ENCODE data around the gene COL4A2.

Gene COL4A2

GRCh38 chr13:110453797-110454196, 146.7 kb downstream of the COL4A2 start:
- Histone ChIP-seq H3K4me1 (ENCODE audit: insufficient read depth, insufficient read length) (peaks cover 5% of the 10 kb centered on the region), H3K4me3 (ENCODE audit: insufficient read length, low read depth) (no peak overlapping the region), H3K27me3 (ENCODE audit: insufficient read depth, insufficient read length) (no peaks in the 10 kb centered on the region), H3K9ac (ENCODE audit: insufficient read length, low read depth) (peak overlapping the region; percentile 10), H3K36me3 (ENCODE audit: insufficient read depth, insufficient read length, low read length) (peaks cover 55% of the 10 kb centered on the region), H3K9me3 (ENCODE audit: insufficient read depth, low read length) (no peaks in the 10 kb centered on the region)
- TF ChIP-seq SUZ12 (IDR thresholded peaks at IDR 0.05; ENCODE audit: extremely low read depth, insufficient read depth, insufficient read length) (no peak), YY1 (IDR thresholded peaks at IDR 0.05; ENCODE audit: insufficient read depth, insufficient read length) (no peak), ZNF274 (IDR thresholded peaks at IDR 0.05; ENCODE audit: low read depth, low read length) (no peak)
- no peak for DNase-seq (ENCODE audit: low read depth, low spot score)

GRCh38 chr13:110454227-110454859, 147.3 kb downstream of the COL4A2 start:
- peaks cover 5% of the 10 kb centered on the region for H3K4me1 ChIP-seq (ENCODE audit: insufficient read depth, insufficient read length)
- H3K4me3 ChIP-seq (ENCODE audit: insufficient read length, low read depth): no peak overlapping the region
- H3K9ac ChIP-seq (ENCODE audit: insufficient read length, low read depth): no peak overlapping the region
- H3K36me3 ChIP-seq (ENCODE audit: insufficient read depth, insufficient read length, low read length): peaks cover 58% of the 10 kb centered on the region
- DNase-seq (ENCODE audit: low read depth, low spot score): no peak
- H3K9me3 ChIP-seq (ENCODE audit: insufficient read depth, low read length): no peaks in the 10 kb centered on the region
- TF ChIP-seq ZNF274 (IDR thresholded peaks at IDR 0.05; ENCODE audit: low read depth, low read length) (no peak), SUZ12 (IDR thresholded peaks at IDR 0.05; ENCODE audit: extremely low read depth, insufficient read depth, insufficient read length) (no peak), YY1 (IDR thresholded peaks at IDR 0.05; ENCODE audit: insufficient read depth, insufficient read length) (no peak)
- no peaks in the 10 kb centered on the region for H3K27me3 ChIP-seq (ENCODE audit: insufficient read depth, insufficient read length)

- DNase-seq (ENCODE audit: low read depth, low spot score): no peak
- H3K27me3 ChIP-seq (ENCODE audit: insufficient read depth, insufficient read length): no peaks in the 10 kb centered on the region
- H3K4me3 ChIP-seq (ENCODE audit: insufficient read length, low read depth): no peak overlapping the region
- no peaks in the 10 kb centered on the region for H3K9me3 ChIP-seq (ENCODE audit: insufficient read depth, low read length)
- TF ChIP-seq ZNF274 (IDR thresholded peaks at IDR 0.05; ENCODE audit: low read depth, low read length): no peak
- no peak for TF ChIP-seq YY1 (IDR thresholded peaks at IDR 0.05; ENCODE audit: insufficient read depth, insufficient read length)
- TF ChIP-seq SUZ12 (IDR thresholded peaks at IDR 0.05; ENCODE audit: extremely low read depth, insufficient read depth, insufficient read length): no peak
- H3K4me1 ChIP-seq (ENCODE audit: insufficient read depth, insufficient read length): peaks cover 5% of the 10 kb centered on the region
- peaks cover 52% of the 10 kb centered on the region for H3K36me3 ChIP-seq (ENCODE audit: insufficient read depth, insufficient read length, low read length)
- H3K9ac ChIP-seq (ENCODE audit: insufficient read length, low read depth): no peak overlapping the region
Observed at GRCh38 chr13:110454956-110455355, 147.9 kb downstream of the COL4A2 start.

- DNase-seq (ENCODE audit: low read depth, low spot score): no peak
- TF ChIP-seq SUZ12 (IDR thresholded peaks at IDR 0.05; ENCODE audit: extremely low read depth, insufficient read depth, insufficient read length) (no peak), YY1 (IDR thresholded peaks at IDR 0.05; ENCODE audit: insufficient read depth, insufficient read length) (no peak), ZNF274 (IDR thresholded peaks at IDR 0.05; ENCODE audit: low read depth, low read length) (no peak)
- Histone ChIP-seq H3K27me3 (ENCODE audit: insufficient read depth, insufficient read length) (no peaks in the 10 kb centered on the region), H3K36me3 (ENCODE audit: insufficient read depth, insufficient read length, low read length) (peaks cover 47% of the 10 kb centered on the region), H3K4me1 (ENCODE audit: insufficient read depth, insufficient read length) (peaks cover 5% of the 10 kb centered on the region), H3K9me3 (ENCODE audit: insufficient read depth, low read length) (no peaks in the 10 kb centered on the region), H3K9ac (ENCODE audit: insufficient read length, low read depth) (no peak overlapping the region), H3K4me3 (ENCODE audit: insufficient read length, low read depth) (no peak overlapping the region)
Observed at GRCh38 chr13:110455444-110455843, 148.4 kb downstream of the COL4A2 start.

GRCh38 chr13:110455941-110456340, 148.9 kb downstream of the COL4A2 start:
- H3K4me1 ChIP-seq (ENCODE audit: insufficient read depth, insufficient read length): peaks cover 5% of the 10 kb centered on the region
- H3K27me3 ChIP-seq (ENCODE audit: insufficient read depth, insufficient read length): no peaks in the 10 kb centered on the region
- no peak overlapping the region for H3K4me3 ChIP-seq (ENCODE audit: insufficient read length, low read depth)
- peaks cover 42% of the 10 kb centered on the region for H3K36me3 ChIP-seq (ENCODE audit: insufficient read depth, insufficient read length, low read length)
- H3K9ac ChIP-seq (ENCODE audit: insufficient read length, low read depth): no peak overlapping the region
- TF ChIP-seq ZNF274 (IDR thresholded peaks at IDR 0.05; ENCODE audit: low read depth, low read length) (no peak), YY1 (IDR thresholded peaks at IDR 0.05; ENCODE audit: insufficient read depth, insufficient read length) (no peak), SUZ12 (IDR thresholded peaks at IDR 0.05; ENCODE audit: extremely low read depth, insufficient read depth, insufficient read length) (no peak)
- H3K9me3 ChIP-seq (ENCODE audit: insufficient read depth, low read length): no peaks in the 10 kb centered on the region
- peak; percentile 62 for DNase-seq (ENCODE audit: low read depth, low spot score)

- Histone ChIP-seq H3K36me3 (ENCODE audit: insufficient read depth, insufficient read length, low read length) (peaks cover 38% of the 10 kb centered on the region), H3K9me3 (ENCODE audit: insufficient read depth, low read length) (no peaks in the 10 kb centered on the region), H3K27me3 (ENCODE audit: insufficient read depth, insufficient read length) (no peaks in the 10 kb centered on the region), H3K4me3 (ENCODE audit: insufficient read length, low read depth) (no peak overlapping the region), H3K9ac (ENCODE audit: insufficient read length, low read depth) (no peak overlapping the region), H3K4me1 (ENCODE audit: insufficient read depth, insufficient read length) (peaks cover 5% of the 10 kb centered on the region)
- TF ChIP-seq SUZ12 (IDR thresholded peaks at IDR 0.05; ENCODE audit: extremely low read depth, insufficient read depth, insufficient read length) (no peak), ZNF274 (IDR thresholded peaks at IDR 0.05; ENCODE audit: low read depth, low read length) (no peak), YY1 (IDR thresholded peaks at IDR 0.05; ENCODE audit: insufficient read depth, insufficient read length) (no peak)
- DNase-seq (ENCODE audit: low read depth, low spot score): no peak
Observed at GRCh38 chr13:110456550-110456949, 149.5 kb downstream of the COL4A2 start.

- Histone ChIP-seq H3K36me3 (ENCODE audit: insufficient read depth, insufficient read length, low read length) (peaks cover 40% of the 10 kb centered on the region), H3K9me3 (ENCODE audit: insufficient read depth, low read length) (no peaks in the 10 kb centered on the region), H3K27me3 (ENCODE audit: insufficient read depth, insufficient read length) (no peaks in the 10 kb centered on the region), H3K9ac (ENCODE audit: insufficient read length, low read depth) (no peak overlapping the region), H3K4me1 (ENCODE audit: insufficient read depth, insufficient read length) (peaks cover 5% of the 10 kb centered on the region), H3K4me3 (ENCODE audit: insufficient read length, low read depth) (no peak overlapping the region)
- no peak for TF ChIP-seq YY1 (IDR thresholded peaks at IDR 0.05; ENCODE audit: insufficient read depth, insufficient read length)
- no peak for TF ChIP-seq SUZ12 (IDR thresholded peaks at IDR 0.05; ENCODE audit: extremely low read depth, insufficient read depth, insufficient read length)
- no peak for TF ChIP-seq ZNF274 (IDR thresholded peaks at IDR 0.05; ENCODE audit: low read depth, low read length)
- no peak for DNase-seq (ENCODE audit: low read depth, low spot score)
Observed at GRCh38 chr13:110457361-110457760, 150.3 kb downstream of the COL4A2 start.
